GM18498 (cell line): ENCODE data around the gene DEPP1.
"Not testable (repeated sequence)": the region's sequence is repeated elsewhere in the genome, so short reads cannot be mapped to it uniquely, and the experiment has no call there.

Experiments used
- ATAC-seq: cut with Tn5 transposase; IDR thresholded peaks from one replicate; pipeline ENCODE4 v1.9.1; 2021; ENCODE audit warnings: mild to moderate bottlenecking, moderate library complexity; ENCODE audit not compliant: unreplicated experiment

The DEPP1 gene

GRCh38 chr10:44978570-44979280, at the start of gene DEPP1:
DEPP1 (minus strand) TSS chr10:44978809; CDS start chr10:44978030, 779 bp downstream.
- ATAC-seq, result no peak

- ATAC-seq, result no peak
Observed at GRCh38 chr10:45023426-45023825, 44.8 kb upstream of the DEPP1 start.

- ATAC-seq, result no peak
Observed at GRCh38 chr10:45015590-45015989, 37.0 kb upstream of the DEPP1 start.

GRCh38 chr10:45014557-45014956, 35.9 kb upstream of the DEPP1 start:
- ATAC-seq, result not testable (repeated sequence)

- peak; percentile 78 for ATAC-seq
Observed at GRCh38 chr10:45008524-45009161, 30.0 kb upstream of the DEPP1 start.

- ATAC-seq, result no peak
Observed at GRCh38 chr10:45006276-45007030, 27.8 kb upstream of the DEPP1 start.

- no peak for ATAC-seq
Observed at GRCh38 chr10:45005284-45005683, 26.7 kb upstream of the DEPP1 start.

- ATAC-seq, result no peak
Observed at GRCh38 chr10:45004661-45005060, 26.1 kb upstream of the DEPP1 start.

GRCh38 chr10:45003432-45004000, 24.9 kb upstream of the DEPP1 start:
- no peak for ATAC-seq

GRCh38 chr10:45001381-45002148, 23.0 kb upstream of the DEPP1 start:
- ATAC-seq, result peak; percentile 84

GRCh38 chr10:45000752-45001380, 22.3 kb upstream of the DEPP1 start, which contains the start of gene ZNF22:
ZNF22 (plus strand) TSS chr10:45000923; CDS start chr10:45003369, 2,446 bp downstream.
- peak; percentile 81 for ATAC-seq

GRCh38 chr10:45000138-45000751, 21.6 kb upstream of the DEPP1 start:
- ATAC-seq, result no peak

- ATAC-seq, result no peak
Observed at GRCh38 chr10:44998146-44998631, 19.6 kb upstream of the DEPP1 start.

GRCh38 chr10:44997105-44997748, 18.6 kb upstream of the DEPP1 start:
- no peak for ATAC-seq

GRCh38 chr10:44995914-44996669, 17.5 kb upstream of the DEPP1 start:
- ATAC-seq, result no peak

GRCh38 chr10:44995581-44995913, 16.9 kb upstream of the DEPP1 start:
- no peak for ATAC-seq

GRCh38 chr10:44994752-44995530, 16.3 kb upstream of the DEPP1 start:
- no peak for ATAC-seq
